ENCODE measurements around the gene ZNF407. TPM values are rescaled to one million over a fixed set of nuclear protein-coding genes. Genes with fewer than 3 reads are reported as not detected.

Gene ZNF407
- total and polyA plus RNA-seq, 2 of the 13 experiments (the other 11 are each of a cell fraction or from before 2014, with no cell fraction given) = 2.3 to 8.7 TPM

DNA sequence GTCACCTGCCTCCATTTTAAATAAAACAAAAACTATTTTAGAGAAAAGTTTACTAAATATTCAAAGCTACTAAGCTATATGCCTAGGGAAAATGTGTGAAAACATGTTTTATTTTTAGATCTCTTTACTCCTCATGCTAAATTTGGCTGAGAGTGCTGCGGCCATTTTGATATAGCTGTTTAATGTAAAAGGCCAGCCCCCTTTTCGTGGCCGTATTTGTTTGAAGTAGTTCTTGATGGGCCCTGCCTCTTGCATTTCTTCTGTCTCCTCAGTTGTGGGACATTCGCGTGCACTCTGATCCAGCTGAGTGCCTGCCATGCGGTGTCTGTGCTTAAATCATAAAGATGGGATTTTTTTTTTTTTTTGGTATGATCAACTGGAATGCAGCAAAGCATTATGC is 64.0 kb downstream of the ZNF407 start:
- no peaks in the 10 kb centered on the region; a peak in 1 of 5 replicates for H3K36me3 ChIP-seq (replicated peaks in 1 of 2; ENCODE audit: control insufficient read depth in 1 of 2, insufficient read depth in 2 of 2, low read length in 2 of 2)
- H3K4me1 ChIP-seq (ENCODE audit: insufficient read depth, low read length) = peaks cover 10% of the 10 kb centered on the region; the same call in 1 of the 2 replicates
- H3K79me2 ChIP-seq (ENCODE audit: insufficient read depth, low read length) = no peaks in the 10 kb centered on the region
- 100% methylated on average over 6 of the region's 6 CpGs for WGBS (ENCODE audit: low lambda C conversion rate)
- ATAC-seq = no peak
- ChIA-PET CTCF (ENCODE audit: low intra/inter-chr PET ratio, low total read pairs) (no interaction called here), POLR2A (no interaction called here)
- TF ChIP-seq, protein P1, sequence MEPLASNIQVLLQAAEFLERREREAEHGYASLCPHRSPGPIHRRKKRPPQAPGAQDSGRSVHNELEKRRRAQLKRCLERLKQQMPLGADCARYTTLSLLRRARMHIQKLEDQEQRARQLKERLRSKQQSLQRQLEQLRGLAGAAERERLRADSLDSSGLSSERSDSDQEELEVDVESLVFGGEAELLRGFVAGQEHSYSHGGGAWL (CRISPR knock-in tag; IDR thresholded peaks at IDR 0.05) = no peak
- TF ChIP-seq ZNF564 (CRISPR knock-in tag; IDR thresholded peaks at IDR 0.05) = no peak
- TF ChIP-seq, protein P2, sequence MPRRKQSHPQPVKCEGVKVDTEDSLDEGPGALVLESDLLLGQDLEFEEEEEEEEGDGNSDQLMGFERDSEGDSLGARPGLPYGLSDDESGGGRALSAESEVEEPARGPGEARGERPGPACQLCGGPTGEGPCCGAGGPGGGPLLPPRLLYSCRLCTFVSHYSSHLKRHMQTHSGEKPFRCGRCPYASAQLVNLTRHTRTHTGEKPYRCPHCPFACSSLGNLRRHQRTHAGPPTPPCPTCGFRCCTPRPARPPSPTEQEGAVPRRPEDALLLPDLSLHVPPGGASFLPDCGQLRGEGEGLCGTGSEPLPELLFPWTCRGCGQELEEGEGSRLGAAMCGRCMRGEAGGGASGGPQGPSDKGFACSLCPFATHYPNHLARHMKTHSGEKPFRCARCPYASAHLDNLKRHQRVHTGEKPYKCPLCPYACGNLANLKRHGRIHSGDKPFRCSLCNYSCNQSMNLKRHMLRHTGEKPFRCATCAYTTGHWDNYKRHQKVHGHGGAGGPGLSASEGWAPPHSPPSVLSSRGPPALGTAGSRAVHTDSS (CRISPR knock-in tag; conservative IDR thresholded peaks at IDR 0.05) = no peak
- TF ChIP-seq ZMYM3 (CRISPR knock-in tag; IDR thresholded peaks at IDR 0.05) = no peak
- TF ChIP-seq ZNF83 (CRISPR knock-in tag; IDR thresholded peaks at IDR 0.05; ENCODE audit: borderline replicate concordance) = no peak
- no peak for TF ChIP-seq SRSF1 (optimal IDR thresholded peaks at IDR 0.05; ENCODE audit: low read depth, low read length)
- no peak for TF ChIP-seq ZNF33B (CRISPR knock-in tag; IDR thresholded peaks at IDR 0.05)
- TF ChIP-seq NR1H2 (CRISPR knock-in tag; IDR thresholded peaks at IDR 0.05; ENCODE audit: borderline replicate concordance, low read depth) = no peak
- no peak for TF ChIP-seq CENPT (CRISPR knock-in tag; IDR thresholded peaks at IDR 0.05; ENCODE audit: low read depth)
- TF ChIP-seq NFRKB (IDR thresholded peaks at IDR 0.05) = no peak
- TF ChIP-seq ZMYM4 (CRISPR knock-in tag; IDR thresholded peaks at IDR 0.05) = no peak
- TF ChIP-seq, protein P3, sequence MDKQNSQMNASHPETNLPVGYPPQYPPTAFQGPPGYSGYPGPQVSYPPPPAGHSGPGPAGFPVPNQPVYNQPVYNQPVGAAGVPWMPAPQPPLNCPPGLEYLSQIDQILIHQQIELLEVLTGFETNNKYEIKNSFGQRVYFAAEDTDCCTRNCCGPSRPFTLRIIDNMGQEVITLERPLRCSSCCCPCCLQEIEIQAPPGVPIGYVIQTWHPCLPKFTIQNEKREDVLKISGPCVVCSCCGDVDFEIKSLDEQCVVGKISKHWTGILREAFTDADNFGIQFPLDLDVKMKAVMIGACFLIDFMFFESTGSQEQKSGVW (CRISPR knock-in tag; IDR thresholded peaks at IDR 0.05; ENCODE audit: borderline replicate concordance) = no peak
- TF ChIP-seq, protein P4, sequence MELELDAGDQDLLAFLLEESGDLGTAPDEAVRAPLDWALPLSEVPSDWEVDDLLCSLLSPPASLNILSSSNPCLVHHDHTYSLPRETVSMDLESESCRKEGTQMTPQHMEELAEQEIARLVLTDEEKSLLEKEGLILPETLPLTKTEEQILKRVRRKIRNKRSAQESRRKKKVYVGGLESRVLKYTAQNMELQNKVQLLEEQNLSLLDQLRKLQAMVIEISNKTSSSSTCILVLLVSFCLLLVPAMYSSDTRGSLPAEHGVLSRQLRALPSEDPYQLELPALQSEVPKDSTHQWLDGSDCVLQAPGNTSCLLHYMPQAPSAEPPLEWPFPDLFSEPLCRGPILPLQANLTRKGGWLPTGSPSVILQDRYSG (CRISPR knock-in tag; IDR thresholded peaks at IDR 0.05) = no peak
- TF ChIP-seq ZFP36L2 (CRISPR knock-in tag; IDR thresholded peaks at IDR 0.05) = no peak
- no peak for TF ChIP-seq ZNF317 (CRISPR knock-in tag; IDR thresholded peaks at IDR 0.05)
- TF ChIP-seq ZNF546 (CRISPR knock-in tag; conservative IDR thresholded peaks at IDR 0.05) = no peak
- no peak for TF ChIP-seq ZIK1 (CRISPR knock-in tag; IDR thresholded peaks at IDR 0.05; ENCODE audit: borderline replicate concordance, low read depth)
- H3K4me3 ChIP-seq (replicated peaks in 1 of 3; ENCODE audit: insufficient read depth in 1 of 3, low read depth in 2 of 3, low read length in 3 of 3) = no peak overlapping the region
- in situ Hi-C loops (cut with HindIII; ENCODE audit: extremely low pct_ligation_motif_present, low pct_unique_long_range_greater_than_20kb) = loop anchor here (10.0 to 25.0 kb wide), 2 partner anchors 303 to 826 kb away; no protein-coding TSS in a partner anchor
- no peaks in the 10 kb centered on the region for H4K20me1 ChIP-seq (ENCODE audit: insufficient read depth, low read length)
- DNase-seq (ENCODE audit: low spot score) = no peak
- no peak for FAIRE-seq
- intact Hi-C loops (cut with micrococcal nuclease; ENCODE audit: unreplicated experiment) = no loop called here
- BruUV-seq (replicated peaks) = no TSS peak
- H3K9ac ChIP-seq (ENCODE audit: insufficient read depth, low read depth, low read length) = no peak overlapping the region
- H2AFZ ChIP-seq (ENCODE audit: low read length) = no peak overlapping the region
- no peak overlapping the region for H3K27ac ChIP-seq (ENCODE audit: extremely low read length, insufficient read depth, low read length)
- H3K9me3 ChIP-seq (ENCODE audit: low read length) = no peaks in the 10 kb centered on the region
- H3K27me3 ChIP-seq (ENCODE audit: control insufficient read depth in 1 of 2, insufficient read depth in 2 of 2, low read length in 2 of 2) = no peaks in the 10 kb centered on the region
- H3K4me2 ChIP-seq (ENCODE audit: low read depth, low read length) = no peak overlapping the region
